ENCODE measurements around the gene PDE2A. TPM values are rescaled to one million over a fixed set of nuclear protein-coding genes. Genes with fewer than 3 reads are reported as not detected.

Gene PDE2A
- total and polyA plus RNA-seq, 2 donors (not counting 3 experiments of a cell fraction or from before 2014, with no cell fraction given), result 14.8 to 16.8 TPM

DNA sequence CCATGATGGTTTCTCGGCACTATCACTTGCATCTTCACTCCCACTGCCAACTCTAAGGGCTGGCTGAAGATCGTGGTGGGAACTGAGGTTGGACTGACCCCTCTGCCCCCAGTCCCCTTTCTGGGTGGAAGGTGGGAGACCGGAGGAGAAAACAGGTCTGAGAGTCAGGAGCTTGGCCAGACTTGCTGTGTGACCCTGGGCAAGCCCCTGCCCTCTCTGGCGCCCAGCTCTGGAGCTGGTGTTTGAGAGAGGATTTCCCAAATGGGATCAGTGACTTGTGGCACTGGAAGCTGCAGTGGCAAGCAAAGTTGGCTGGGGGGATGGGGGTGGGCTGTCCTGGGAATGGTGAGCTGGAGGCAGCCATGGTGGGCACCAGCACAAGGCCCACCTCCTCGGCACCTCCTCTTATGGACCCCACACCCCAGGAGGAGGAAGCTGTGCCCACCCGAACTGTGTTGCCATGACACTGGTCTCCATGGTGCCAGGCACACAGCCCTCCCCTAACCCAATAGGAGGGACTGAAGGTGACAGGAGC is 6.5 kb upstream of the PDE2A start:
- Histone ChIP-seq H3K79me2 (ENCODE audit: control insufficient read depth, insufficient read depth, low read length) (no peaks in the 10 kb centered on the region), H3K9me1 (replicated peaks; ENCODE audit: control insufficient read depth, extremely low read depth, insufficient read depth, low read length) (no peaks in the 10 kb centered on the region), H3K27ac (ENCODE audit: insufficient read depth, low read depth, low read length) (no peak overlapping the region), H3K36me3 (ENCODE audit: control insufficient read depth in 2 of 2, extremely low read depth in 1 of 2, insufficient read depth in 2 of 2, low read length in 2 of 2) (peaks cover 0 to 7% of the 10 kb centered on the region in 2 experiments), H3K4me3 (replicated peaks in 1 of 3; ENCODE audit: insufficient read depth in 1 of 3, low read depth in 1 of 3, low read length in 3 of 3) (no peak overlapping the region), H3K9me3 (replicated peaks; ENCODE audit: control insufficient read depth, insufficient read depth, low read length) (no peaks in the 10 kb centered on the region), H3K4me2 (ENCODE audit: insufficient read depth, low read length) (no peak overlapping the region), H4K20me1 (replicated peaks; ENCODE audit: control insufficient read depth, extremely low read depth, insufficient read depth, low read length) (no peaks in the 10 kb centered on the region), H2AFZ (ENCODE audit: low read depth, low read length) (no peak overlapping the region), H3K27me3 (ENCODE audit: control insufficient read depth in 2 of 2, insufficient read depth in 2 of 2, low read length in 2 of 2) (peaks cover 16 to 17% of the 10 kb centered on the region in 2 experiments), H3K4me1 (ENCODE audit: control insufficient read depth, extremely low read depth, insufficient read depth, low read length) (no peaks in the 10 kb centered on the region), H3K9ac (replicated peaks; ENCODE audit: extremely low read depth, insufficient read depth, low read length) (no peak overlapping the region)
- ChIA-PET CTCF (interaction anchor here (2.5 to 13.1 kb wide), 4 partner anchors 72 to 209 kb away, joined by 8 to 339 read pairs (median 152); no protein-coding TSS in a partner anchor), POLR2A (no interaction called here)
- TF ChIP-seq EZH2 (IDR thresholded peaks at IDR 0.05; ENCODE audit: borderline replicate concordance, low read depth, low read length, severe bottlenecking) (no peak), FOS (IDR thresholded peaks at IDR 0.05; ENCODE audit: borderline replicate concordance, insufficient read depth, low read length) (no peak), JUN (IDR thresholded peaks at IDR 0.05; ENCODE audit: borderline replicate concordance, insufficient read depth, insufficient read length, low read depth) (no peak), POLR2A (IDR thresholded peaks at IDR 0.05; ENCODE audit: low read depth, low read length) (no peak), GATA2 (IDR thresholded peaks at IDR 0.05; ENCODE audit: insufficient read depth, insufficient read length, low read depth, low read length) (no peak), POLR2AphosphoS5 (IDR thresholded peaks at IDR 0.05; ENCODE audit: insufficient read depth, low read depth, low read length) (no peak), MYC (IDR thresholded peaks at IDR 0.05; ENCODE audit: low read depth, low read length) (no peak)
- TF ChIP-seq, protein P1, sequence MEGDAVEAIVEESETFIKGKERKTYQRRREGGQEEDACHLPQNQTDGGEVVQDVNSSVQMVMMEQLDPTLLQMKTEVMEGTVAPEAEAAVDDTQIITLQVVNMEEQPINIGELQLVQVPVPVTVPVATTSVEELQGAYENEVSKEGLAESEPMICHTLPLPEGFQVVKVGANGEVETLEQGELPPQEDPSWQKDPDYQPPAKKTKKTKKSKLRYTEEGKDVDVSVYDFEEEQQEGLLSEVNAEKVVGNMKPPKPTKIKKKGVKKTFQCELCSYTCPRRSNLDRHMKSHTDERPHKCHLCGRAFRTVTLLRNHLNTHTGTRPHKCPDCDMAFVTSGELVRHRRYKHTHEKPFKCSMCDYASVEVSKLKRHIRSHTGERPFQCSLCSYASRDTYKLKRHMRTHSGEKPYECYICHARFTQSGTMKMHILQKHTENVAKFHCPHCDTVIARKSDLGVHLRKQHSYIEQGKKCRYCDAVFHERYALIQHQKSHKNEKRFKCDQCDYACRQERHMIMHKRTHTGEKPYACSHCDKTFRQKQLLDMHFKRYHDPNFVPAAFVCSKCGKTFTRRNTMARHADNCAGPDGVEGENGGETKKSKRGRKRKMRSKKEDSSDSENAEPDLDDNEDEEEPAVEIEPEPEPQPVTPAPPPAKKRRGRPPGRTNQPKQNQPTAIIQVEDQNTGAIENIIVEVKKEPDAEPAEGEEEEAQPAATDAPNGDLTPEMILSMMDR (IDR thresholded peaks at IDR 0.05; ENCODE audit: extremely low read depth in 1 of 2, insufficient read depth in 1 of 2, low read depth in 1 of 2, low read length in 2 of 2), result no peak
- TF ChIP-seq, protein P2, sequence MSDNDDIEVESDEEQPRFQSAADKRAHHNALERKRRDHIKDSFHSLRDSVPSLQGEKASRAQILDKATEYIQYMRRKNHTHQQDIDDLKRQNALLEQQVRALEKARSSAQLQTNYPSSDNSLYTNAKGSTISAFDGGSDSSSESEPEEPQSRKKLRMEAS (IDR thresholded peaks at IDR 0.05; ENCODE audit: insufficient read depth, insufficient read length), result no peak
- dilution Hi-C loops (cut with MboI; ENCODE audit: extremely low pct_ligation_motif_present, low sequenced_read_pairs) (no loop called here), intact Hi-C loops (cut with micrococcal nuclease) (no loop called here)
- DNase-seq (ENCODE audit: low read depth, low spot score), result no peak
- BruUV-seq (replicated peaks), result no TSS peak
- no peak for FAIRE-seq

All from endothelial cell of umbilical vein (primary cell).